Right lobe of liver (tissue), 4 donors: ENCODE measurements around the gene DSCAML1.

Source experiments
- POLR2A ChIP-seq: fragments of 450-650 bp; IDR thresholded peaks from one replicate; pipeline ENCODE4 v1.6.1; 2017; ENCODE audit warnings: antibody characterized with exemption, mild to moderate bottlenecking
- TF ChIP-seq, protein P1 (sequence below), 4 donors: fragments of 200-600 bp in 3 of 4; fragments of 450-650 bp in 1 of 4; IDR thresholded peaks; one replicate each; pipeline versions ENCODE4 v1.5.1 to v1.8.0; 2016 to 2022; ENCODE audit warnings: antibody characterized with exemption in 4 of 4, mild to moderate bottlenecking in 2 of 4
- donor health status: DM: no; HTN: no; CAD: no.
- donor health status: DM: no; HTN: no; CAD: no.
- donor health status: DM: no; HTN: yes; CAD: no.

GRCh38 chr11:117519170-117519569 is 277.8 kb downstream of the DSCAML1 start:
- no peak for TF ChIP-seq POLR2A
- TF ChIP-seq, protein P1, sequence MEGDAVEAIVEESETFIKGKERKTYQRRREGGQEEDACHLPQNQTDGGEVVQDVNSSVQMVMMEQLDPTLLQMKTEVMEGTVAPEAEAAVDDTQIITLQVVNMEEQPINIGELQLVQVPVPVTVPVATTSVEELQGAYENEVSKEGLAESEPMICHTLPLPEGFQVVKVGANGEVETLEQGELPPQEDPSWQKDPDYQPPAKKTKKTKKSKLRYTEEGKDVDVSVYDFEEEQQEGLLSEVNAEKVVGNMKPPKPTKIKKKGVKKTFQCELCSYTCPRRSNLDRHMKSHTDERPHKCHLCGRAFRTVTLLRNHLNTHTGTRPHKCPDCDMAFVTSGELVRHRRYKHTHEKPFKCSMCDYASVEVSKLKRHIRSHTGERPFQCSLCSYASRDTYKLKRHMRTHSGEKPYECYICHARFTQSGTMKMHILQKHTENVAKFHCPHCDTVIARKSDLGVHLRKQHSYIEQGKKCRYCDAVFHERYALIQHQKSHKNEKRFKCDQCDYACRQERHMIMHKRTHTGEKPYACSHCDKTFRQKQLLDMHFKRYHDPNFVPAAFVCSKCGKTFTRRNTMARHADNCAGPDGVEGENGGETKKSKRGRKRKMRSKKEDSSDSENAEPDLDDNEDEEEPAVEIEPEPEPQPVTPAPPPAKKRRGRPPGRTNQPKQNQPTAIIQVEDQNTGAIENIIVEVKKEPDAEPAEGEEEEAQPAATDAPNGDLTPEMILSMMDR (IDR thresholded peaks at IDR 0.05), result no peak
